Esophagus muscularis mucosa (tissue), 4 donors: ENCODE measurements around the gene AACS. TPM values are rescaled to one million over a fixed set of nuclear protein-coding genes. Genes with fewer than 3 reads are reported as not detected.

Source experiments
- DNase-seq: peaks from one replicate; pipeline ENCODE4 v3.0.0-alpha.2; 2017; ENCODE audit errors: extremely low spot score
- H3K27ac ChIP-seq, 4 donors: fragments of 200-600 bp; sonication (generic); replicated peaks in 1 of 4; 1 replicate in 3 of 4; 2 replicates in 1 of 4; pipeline ENCODE4 v1.5.1; 2016 to 2019; ENCODE audit warnings: mild to moderate bottlenecking in 1 of 4
- H3K27me3 ChIP-seq, 4 donors: fragments of 200-600 bp; sonication (generic); one replicate each; pipeline versions ENCODE4 v1.5.1 to v1.6.0; 2016 to 2019
- H3K36me3 ChIP-seq, 4 donors: fragments of 200-600 bp; sonication (generic); one replicate each; pipeline ENCODE4 v1.5.1; 2016 to 2019
- H3K4me1 ChIP-seq, 4 donors: fragments of 200-600 bp; sonication (generic); one replicate each; pipeline ENCODE4 v1.5.1; 2016 to 2019
- H3K4me3 ChIP-seq, 4 donors: fragments of 200-600 bp; sonication (generic); 1 replicate in 2 of 4; 2 replicates in 2 of 4; pipeline ENCODE4 v1.5.1; 2016 to 2019; ENCODE audit warnings: mild to moderate bottlenecking in 4 of 4, moderate library complexity in 1 of 4
- H3K9me3 ChIP-seq, 4 donors: fragments of 200-600 bp; sonication (generic); 1 replicate in 3 of 4; 2 replicates in 1 of 4; pipeline ENCODE4 v1.5.1; 2016 to 2019
- CTCF ChIP-seq, 3 experiments: fragments of 200-600 bp in 2 of 3; fragments of 450-650 bp in 1 of 3; sonication (generic) in 2 of 3; IDR thresholded peaks; one replicate each; pipeline ENCODE4 v1.5.1; 2017 to 2019; ENCODE audit warnings: antibody characterized with exemption in 3 of 3, mild to moderate bottlenecking in 2 of 3, moderate library complexity in 1 of 3
- EP300 ChIP-seq: sonication (generic); formaldehyde crosslinking; IDR thresholded peaks from one replicate; pipeline ENCODE4 v1.6.1; 2017; ENCODE audit warnings: antibody characterized with exemption
- POLR2A ChIP-seq: fragments of 450-650 bp; IDR thresholded peaks from one replicate; pipeline ENCODE4 v1.6.1; 2017; ENCODE audit warnings: antibody characterized with exemption, moderate library complexity, mild to moderate bottlenecking, low read depth
- POLR2AphosphoS5 ChIP-seq, 2 donors: sonication (generic); formaldehyde crosslinking; IDR thresholded peaks; one replicate each; pipeline ENCODE4 v1.6.1; 2017; ENCODE audit warnings: antibody characterized with exemption in 2 of 2
- WGBS: methylation state at CpG from one replicate; pipeline ENCODE4 v1.1.5; 2018; 5-methylcytosine and 5-hydroxymethylcytosine counted together
- intact Hi-C: fragments of 100-400 bp; cut with DNase I; formaldehyde crosslinking; loops from one replicate; pipeline ENCODE4 v1.15.1; 2023
- total RNA-seq, 4 donors: library from RNA; depleted of rRNA; stranded (reverse); fragments of >200 nt; gene quantifications; one replicate each; pipeline versions ENCODE4 v1.1.0 to v1.2.1, GENCODE V29; 2016

The AACS gene
- total RNA-seq, 4 donors from 2014 or later = 10.2 to 16.7 (median 13.9) TPM

- intact Hi-C loops = no loop called here
- Histone ChIP-seq H3K36me3 (no peaks in the 10 kb centered on the region), H3K4me3 (no peak overlapping the region), H3K27ac (no peak overlapping the region), H3K9me3 (peaks cover 0 to 9% (median 4%) of the 10 kb centered on the region in 4 donors), H3K27me3 (peaks cover 0 to 11% (median 0%) of the 10 kb centered on the region in 4 donors), H3K4me1 (no peaks in the 10 kb centered on the region)
- WGBS = 96% methylated on average over 5 of the region's 8 CpGs
- no peak for TF ChIP-seq POLR2A
- TF ChIP-seq POLR2AphosphoS5 (IDR thresholded peaks at IDR 0.05) = no peak
- TF ChIP-seq CTCF (IDR thresholded peaks at IDR 0.05) = no peak
- TF ChIP-seq EP300 = no peak
- DNase-seq = no peak
Measured at GRCh38 chr12:125164541-125164940, 99.3 kb downstream of the AACS start.

GRCh38 chr12:125166041-125166440 is 100.8 kb downstream of the AACS start:
- TF ChIP-seq POLR2A = no peak
- TF ChIP-seq EP300 = no peak
- no peak for TF ChIP-seq CTCF (IDR thresholded peaks at IDR 0.05)
- TF ChIP-seq POLR2AphosphoS5 (IDR thresholded peaks at IDR 0.05) = no peak
- intact Hi-C loops = no loop called here
- 94% methylated on average over 4 of the region's 4 CpGs for whole genome bisulfite sequencing
- no peak overlapping the region for H3K27ac ChIP-seq
- no peaks in the 10 kb centered on the region for H3K4me1 ChIP-seq
- no peaks in the 10 kb centered on the region for H3K36me3 ChIP-seq
- H3K27me3 ChIP-seq = peaks cover 0 to 11% (median 0%) of the 10 kb centered on the region in 4 donors
- DNase-seq = no peak
- H3K4me3 ChIP-seq = no peak overlapping the region
- H3K9me3 ChIP-seq = peaks cover 0 to 13% (median 5%) of the 10 kb centered on the region in 4 donors

GRCh38 chr12:125167658-125168057 is 102.4 kb downstream of the AACS start:
- Histone ChIP-seq H3K36me3 (no peaks in the 10 kb centered on the region), H3K4me1 (peaks cover 0 to 4% (median 0%) of the 10 kb centered on the region in 4 donors), H3K27ac (no peak overlapping the region), H3K27me3 (peaks cover 0 to 11% (median 0%) of the 10 kb centered on the region in 4 donors), H3K9me3 (peaks cover 0 to 13% (median 5%) of the 10 kb centered on the region in 4 donors), H3K4me3 (no peak overlapping the region)
- intact Hi-C loops = no loop called here
- no peak for DNase-seq
- no peak for TF ChIP-seq CTCF (IDR thresholded peaks at IDR 0.05)
- TF ChIP-seq EP300 = no peak
- TF ChIP-seq POLR2AphosphoS5 (IDR thresholded peaks at IDR 0.05) = no peak
- TF ChIP-seq POLR2A = no peak
- 70% methylated on average over 3 of the region's 3 CpGs for WGBS

- no peak overlapping the region for H3K27ac ChIP-seq
- peaks cover 0 to 11% (median 0%) of the 10 kb centered on the region in 4 donors for H3K27me3 ChIP-seq
- H3K36me3 ChIP-seq = no peaks in the 10 kb centered on the region
- no peak overlapping the region for H3K4me3 ChIP-seq
- intact Hi-C loops = no loop called here
- TF ChIP-seq POLR2A = no peak
- TF ChIP-seq CTCF (IDR thresholded peaks at IDR 0.05) = no peak
- no peak for TF ChIP-seq POLR2AphosphoS5 (IDR thresholded peaks at IDR 0.05)
- TF ChIP-seq EP300 = no peak
- H3K9me3 ChIP-seq = peaks cover 0 to 13% (median 5%) of the 10 kb centered on the region in 4 donors
- DNase-seq = no peak
- peaks cover 0 to 4% (median 0%) of the 10 kb centered on the region in 4 donors for H3K4me1 ChIP-seq
- WGBS = 45% methylated on average over 2 of the region's 2 CpGs
Measured at GRCh38 chr12:125169451-125169850, 104.2 kb downstream of the AACS start.

- intact Hi-C loops = no loop called here
- Histone ChIP-seq H3K4me3 (no peak overlapping the region), H3K27me3 (peaks cover 0 to 11% (median 0%) of the 10 kb centered on the region in 4 donors), H3K4me1 (peaks cover 0 to 4% (median 0%) of the 10 kb centered on the region in 4 donors), H3K9me3 (peaks cover 0 to 13% (median 5%) of the 10 kb centered on the region in 4 donors), H3K36me3 (no peaks in the 10 kb centered on the region), H3K27ac (no peak overlapping the region)
- WGBS = 79% methylated on average over 8 of the region's 8 CpGs
- DNase-seq = no peak
- TF ChIP-seq POLR2A = no peak
- TF ChIP-seq POLR2AphosphoS5 (IDR thresholded peaks at IDR 0.05) = no peak
- no peak for TF ChIP-seq EP300
- TF ChIP-seq CTCF (IDR thresholded peaks at IDR 0.05) = no peak
Measured at GRCh38 chr12:125169870-125170269, 104.6 kb downstream of the AACS start.
